Fibroblast of peridontal ligament (primary cell): Measurements from ENCODE around the gene NEO1.

Experiments used
- DNase-seq: peaks from one replicate; pipeline ENCODE4 v3.0.0-alpha.2; 2010; ENCODE audit errors: extremely low read depth

Gene NEO1

DNA sequence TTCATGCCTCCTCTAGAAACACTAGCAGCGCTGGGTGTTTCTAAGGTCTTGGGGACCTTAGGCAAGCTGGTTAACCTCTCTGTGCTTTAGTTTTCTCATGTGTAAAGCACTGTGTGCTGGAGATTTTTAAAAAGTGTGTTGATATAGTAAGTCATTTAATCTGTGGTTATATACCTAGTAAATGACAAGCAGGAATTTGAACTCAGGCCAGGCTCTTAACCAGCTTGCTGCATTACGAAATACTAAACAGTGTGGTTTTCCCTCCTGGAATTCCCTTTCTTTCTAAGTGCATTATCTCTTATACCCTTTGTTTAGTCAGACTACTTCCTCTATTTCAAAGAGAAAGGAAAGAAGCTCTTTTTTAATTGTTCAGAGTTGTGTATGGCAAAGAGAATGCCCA lies 26.5 kb downstream of the NEO1 start:
- peak; percentile 82 for DNase-seq

- no peak for DNase-seq
Observed at GRCh38 chr15:73079565-73079964, 27.3 kb downstream of the NEO1 start.

DNA sequence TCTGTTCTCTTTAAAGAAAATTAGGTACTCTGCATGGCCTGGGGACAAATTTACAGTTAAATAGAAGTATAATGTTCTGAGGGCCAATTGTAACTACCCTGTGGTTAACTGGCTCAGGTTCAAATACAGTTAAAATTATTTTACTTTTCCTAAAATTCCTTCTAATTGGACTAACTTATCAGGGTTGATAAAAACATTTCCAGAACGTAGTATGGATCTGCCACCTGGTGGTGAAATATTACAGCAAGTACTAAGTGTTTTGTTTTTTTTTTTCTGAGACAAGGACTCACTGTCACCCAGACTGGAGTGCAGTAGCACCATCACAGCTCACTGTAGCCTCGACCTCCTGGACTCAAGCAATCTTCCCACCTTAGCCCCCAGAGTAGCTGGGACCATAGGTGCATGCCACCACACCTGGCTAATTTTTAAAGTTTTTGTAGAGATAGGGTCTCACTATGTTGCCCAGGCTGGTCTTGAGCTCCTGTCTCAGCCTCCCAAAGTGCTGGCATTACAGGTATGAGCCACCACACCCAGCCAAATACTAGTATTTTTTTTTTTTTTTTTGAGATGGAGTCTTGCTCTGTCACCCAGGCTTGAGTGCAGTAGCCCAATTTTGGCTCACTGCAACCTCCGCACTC lies 29.2 kb downstream of the NEO1 start:
- peak; percentile 86 for DNase-seq

- DNase-seq, result no peak
Observed at GRCh38 chr15:73082812-73083211, 30.5 kb downstream of the NEO1 start.

DNA sequence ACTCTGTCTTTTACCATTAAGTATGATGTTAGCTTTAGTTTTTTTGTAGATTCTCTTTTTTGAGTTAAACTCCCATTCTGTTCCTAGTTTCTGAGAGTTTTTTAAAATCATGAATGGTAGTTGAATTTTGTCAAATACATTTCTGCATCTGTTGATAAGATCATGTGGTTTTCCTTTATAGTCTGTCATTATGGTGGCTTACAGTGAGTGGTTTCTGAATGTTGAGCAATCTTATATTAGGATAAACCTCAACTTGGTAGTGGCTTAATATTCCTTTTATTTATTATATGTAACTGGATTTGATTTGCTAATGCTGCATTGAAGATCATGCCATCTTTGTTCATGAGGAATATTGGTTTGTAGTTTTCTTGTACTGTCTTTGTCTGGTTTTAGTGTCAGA lies 34.8 kb downstream of the NEO1 start:
- no peak for DNase-seq

DNA sequence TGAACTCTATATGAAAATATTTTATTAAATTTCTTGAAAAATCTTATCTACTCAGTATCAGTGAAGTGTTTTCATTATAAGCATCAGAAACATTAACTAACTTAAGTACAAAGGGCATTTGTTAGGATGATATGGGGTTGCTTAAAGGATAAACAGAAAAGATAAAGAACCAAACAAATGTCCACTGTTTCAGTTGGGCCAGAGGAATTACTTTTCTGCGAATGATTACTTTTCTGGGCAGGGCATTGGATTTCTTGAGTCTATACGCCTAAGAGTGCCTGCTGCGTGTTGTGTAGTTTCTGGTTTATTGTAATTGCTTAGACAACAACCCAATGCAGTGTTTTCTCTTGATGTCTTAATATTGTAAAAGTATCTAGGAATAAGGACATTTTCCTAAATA lies 52.8 kb downstream of the NEO1 start:
- DNase-seq, result no peak

DNA sequence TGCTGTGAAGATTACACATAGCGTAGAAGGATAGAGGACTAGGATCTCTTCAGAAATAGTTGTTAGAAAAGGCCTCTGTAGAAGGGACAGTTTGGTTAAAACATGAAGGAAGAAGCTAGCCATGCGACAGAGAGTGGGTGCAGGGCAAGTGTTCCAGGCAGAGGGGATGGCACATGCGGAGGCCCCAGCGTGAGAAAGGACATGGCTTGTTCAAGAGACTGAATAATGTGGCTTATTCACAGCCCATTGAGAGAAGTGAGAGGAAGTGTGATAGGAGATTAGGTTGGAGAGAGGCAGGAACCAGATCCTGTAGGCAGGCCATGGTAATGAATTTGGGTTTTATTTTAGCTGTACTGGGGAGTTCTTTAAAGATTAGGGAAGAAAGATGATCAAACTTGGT lies 56.4 kb downstream of the NEO1 start:
- no peak for DNase-seq

GRCh38 chr15:73109765-73110164 lies 57.5 kb downstream of the NEO1 start:
- no peak for DNase-seq

GRCh38 chr15:73110201-73110600 lies 57.9 kb downstream of the NEO1 start:
- no peak for DNase-seq

DNA sequence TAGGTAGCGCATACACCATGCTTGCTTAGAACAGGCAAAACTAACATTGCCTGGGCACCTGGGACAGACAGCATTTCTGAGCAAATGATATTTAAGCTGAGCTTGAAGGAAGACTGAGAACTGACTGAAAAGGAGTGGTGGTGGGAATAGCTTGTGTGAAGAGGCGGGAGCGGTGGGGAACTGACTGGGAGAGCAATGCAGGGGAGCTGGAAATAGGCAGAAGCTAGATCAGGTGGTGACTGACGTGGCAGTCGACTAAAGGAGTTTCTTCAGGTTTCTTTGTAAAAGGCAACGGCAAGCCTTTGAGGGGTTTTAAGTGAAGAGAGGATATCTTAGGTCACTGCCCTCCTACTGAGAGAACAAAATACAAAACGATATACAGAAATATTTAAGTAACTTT lies 61.8 kb downstream of the NEO1 start:
- DNase-seq, result no peak

GRCh38 chr15:73116164-73116563 lies 63.9 kb downstream of the NEO1 start:
- DNase-seq, result no peak

GRCh38 chr15:73118055-73118454 lies 65.8 kb downstream of the NEO1 start:
- no peak for DNase-seq

- DNase-seq, result no peak
Observed at GRCh38 chr15:73119478-73119877, 67.2 kb downstream of the NEO1 start.

GRCh38 chr15:73120269-73120668 lies 68.0 kb downstream of the NEO1 start:
- DNase-seq, result no peak

DNA sequence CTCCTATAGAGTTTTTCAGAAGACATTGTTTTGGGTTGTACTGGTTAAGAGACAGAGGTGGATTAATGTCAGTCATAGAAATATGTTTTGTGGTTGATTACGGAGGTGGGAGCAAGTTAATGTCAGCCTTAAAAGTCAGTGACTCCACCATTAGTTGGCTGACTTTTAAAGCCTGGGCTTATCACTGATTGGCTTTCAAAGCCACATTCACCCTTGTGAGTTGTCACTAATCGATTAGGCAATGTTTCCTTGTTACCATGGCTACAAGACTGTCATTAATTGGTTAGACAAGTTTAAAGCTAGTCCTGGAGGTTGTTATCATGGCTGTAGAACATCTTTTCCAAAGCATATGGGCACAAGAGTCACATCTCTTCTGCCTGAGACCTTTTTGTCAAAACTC lies 73.0 kb downstream of the NEO1 start:
- DNase-seq, result no peak

GRCh38 chr15:73127302-73127936 lies 75.2 kb downstream of the NEO1 start:
- peak; percentile 21 for DNase-seq

- DNase-seq, result no peak
Observed at GRCh38 chr15:73130830-73131229, 78.6 kb downstream of the NEO1 start.

DNA sequence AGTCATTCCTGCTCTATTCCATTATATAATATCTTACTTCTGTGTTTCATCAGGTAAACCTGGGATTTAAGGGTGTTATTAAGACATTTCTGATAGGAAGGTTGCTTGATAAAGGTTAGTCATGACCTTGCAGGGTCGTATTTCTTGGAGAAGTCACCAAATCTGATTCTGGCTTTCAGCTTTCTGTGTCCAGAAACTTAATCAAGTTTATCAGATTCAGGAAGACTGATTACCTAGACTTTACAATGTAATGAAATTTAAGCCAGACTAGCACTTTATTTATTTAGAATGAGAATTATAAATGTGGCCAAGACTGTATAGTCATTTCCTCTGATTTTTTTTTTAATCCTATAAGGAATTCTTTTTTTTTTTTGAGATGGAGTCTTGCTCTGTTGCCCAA lies 81.9 kb downstream of the NEO1 start:
- DNase-seq, result no peak

DNA sequence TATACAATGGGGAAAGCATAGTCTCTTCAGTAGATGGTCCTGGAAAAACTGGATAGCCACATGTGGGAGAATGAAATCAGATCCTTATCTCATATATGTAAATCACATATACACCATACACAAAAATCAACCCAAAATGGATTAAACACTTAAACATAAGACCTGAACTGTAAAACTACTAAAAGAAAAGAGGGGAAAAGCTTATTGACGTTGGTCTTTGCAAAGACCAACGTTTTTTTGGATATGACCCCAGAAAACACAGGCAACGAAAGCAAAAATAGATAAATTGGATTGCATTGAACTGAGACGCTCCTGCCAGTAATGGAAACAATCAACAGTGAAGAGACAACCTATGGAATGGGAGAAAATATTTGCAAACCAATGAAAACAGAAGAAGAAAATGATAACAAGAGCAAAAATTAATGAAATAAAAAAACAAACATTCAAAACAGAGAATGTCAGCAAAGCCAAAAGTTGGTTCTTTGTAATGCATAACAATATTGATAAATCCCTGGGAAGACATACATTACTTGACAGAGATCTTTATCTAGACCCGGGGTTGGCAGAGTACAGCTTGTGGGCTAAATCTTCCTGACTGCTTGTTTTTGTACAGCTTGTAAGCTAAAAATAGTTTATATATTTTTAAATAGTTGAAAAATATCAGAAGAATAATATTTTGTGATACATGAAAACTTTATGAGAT lies 86.9 kb downstream of the NEO1 start:
- no peak for DNase-seq

- DNase-seq, result no peak
Observed at GRCh38 chr15:73139744-73140553, 87.7 kb downstream of the NEO1 start.

DNA sequence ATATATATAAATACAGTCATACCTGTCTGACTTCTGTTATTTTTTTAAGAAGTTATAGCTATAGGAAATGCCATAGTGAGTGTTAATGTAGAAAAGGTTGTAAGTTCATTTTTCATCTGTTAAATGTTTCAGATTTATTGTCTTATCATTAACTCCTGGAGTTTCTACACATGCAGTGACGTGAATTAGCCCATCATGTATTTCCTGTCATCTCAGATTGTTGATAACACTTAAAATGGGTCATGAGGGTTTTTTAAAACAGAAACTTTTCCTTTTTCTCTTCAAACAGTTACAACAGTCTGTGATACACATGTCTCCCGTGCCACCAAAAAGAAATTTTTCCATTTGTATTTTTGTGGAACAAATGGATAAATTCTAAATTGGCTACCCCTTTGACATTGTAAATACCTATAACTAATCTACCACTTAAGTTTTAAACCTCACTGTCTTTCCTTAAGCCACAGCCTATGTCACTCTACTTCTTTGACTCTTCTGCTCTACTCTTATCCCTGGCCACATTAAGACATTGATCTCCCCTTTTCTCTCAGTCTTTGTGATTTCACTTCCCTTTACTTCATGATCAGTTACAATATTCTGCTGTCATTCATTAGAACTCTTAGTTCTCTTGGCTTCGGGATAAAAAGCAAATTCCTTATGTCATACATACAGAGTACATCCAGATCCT lies 89.1 kb downstream of the NEO1 start:
- no peak for DNase-seq
